CD4-positive, alpha-beta T cell treated with Interleukin-15 for 4 hours (primary cell): ENCODE results near the gene IL27RA.
"Not testable (repeated sequence)": the region's sequence is repeated elsewhere in the genome, so short reads cannot be mapped to it uniquely, and the experiment has no call there.

Experiments used
- DNase-seq: peaks from one replicate; pipeline ENCODE4 v3.0.0-alpha.2; 2020; ENCODE audit warnings: low spot score

Gene IL27RA

DNA sequence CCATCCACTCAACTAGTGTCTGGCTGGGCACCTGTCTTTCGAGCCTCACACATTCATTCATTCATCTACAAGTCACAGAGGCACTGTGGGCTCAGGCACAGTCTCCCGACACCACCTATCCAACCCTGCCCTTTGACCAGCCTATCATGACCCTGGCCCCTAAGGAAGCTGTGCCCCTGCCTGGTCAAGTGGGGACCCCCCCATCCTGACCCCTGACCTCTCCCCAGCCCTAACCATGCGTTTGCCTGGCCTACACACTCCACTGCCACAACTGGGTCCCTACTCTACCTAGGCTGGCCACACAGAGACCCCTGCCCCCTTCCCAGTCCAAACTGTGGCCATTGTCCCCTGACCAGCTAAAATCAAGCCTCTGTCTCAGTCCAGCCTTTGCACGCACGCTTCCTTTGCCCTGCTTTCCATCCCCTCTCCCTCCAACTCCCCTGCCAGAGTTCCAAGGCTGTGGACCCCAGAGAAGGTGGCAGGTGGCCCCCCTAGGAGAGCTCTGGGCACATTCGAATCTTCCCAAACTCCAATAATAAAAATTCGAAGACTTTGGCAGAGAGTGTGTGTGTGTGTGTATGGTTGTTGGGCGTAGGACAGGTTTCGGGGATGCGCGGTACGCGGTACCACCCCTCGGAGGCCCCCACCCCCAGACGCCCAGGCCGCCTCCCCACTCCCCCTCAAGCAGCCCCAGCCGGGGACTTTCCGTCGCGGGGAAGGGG, 404 bp upstream of the IL27RA start:
- DNase-seq, result peak; percentile 86

DNA sequence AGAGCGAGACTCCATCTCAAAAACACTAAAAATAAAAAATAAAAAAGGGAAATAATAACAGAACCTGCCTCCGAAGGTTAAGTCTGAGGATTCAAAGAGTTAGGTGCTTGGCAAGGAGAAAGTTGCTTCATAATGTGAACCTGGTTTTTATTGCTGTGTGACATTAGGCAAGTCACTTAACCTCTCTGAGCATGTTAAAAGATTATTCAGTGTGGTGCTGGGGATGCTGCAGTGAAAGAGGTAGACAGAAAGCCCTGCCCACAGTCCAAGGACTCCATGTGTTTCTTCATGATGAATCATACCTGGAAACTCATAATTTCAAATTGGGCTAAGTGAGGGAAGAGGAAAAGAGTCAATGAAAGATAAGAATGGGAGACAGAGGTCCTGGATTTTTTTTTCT, 2.4 kb downstream of the IL27RA start:
- no peak for DNase-seq

DNA sequence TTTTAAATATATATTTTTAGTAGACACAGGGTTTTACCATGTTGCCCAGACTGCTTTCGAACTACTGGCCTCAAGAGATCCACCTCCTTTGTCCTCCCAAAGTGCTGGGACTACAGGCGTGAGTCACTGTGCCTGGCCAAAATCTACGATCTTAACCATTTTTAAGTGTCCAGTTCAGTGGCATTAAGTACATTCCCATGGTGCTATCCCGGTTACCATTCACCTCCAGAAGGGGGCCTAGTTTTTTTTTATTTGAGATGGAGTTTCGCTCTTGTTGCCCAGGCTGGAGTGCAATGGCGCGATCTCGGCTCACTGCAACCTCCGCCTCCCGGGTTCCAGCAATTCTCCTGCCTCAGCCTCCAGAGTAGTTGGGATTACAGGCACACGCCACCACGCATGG, 3.6 kb downstream of the IL27RA start:
- not testable (repeated sequence) for DNase-seq

DNA sequence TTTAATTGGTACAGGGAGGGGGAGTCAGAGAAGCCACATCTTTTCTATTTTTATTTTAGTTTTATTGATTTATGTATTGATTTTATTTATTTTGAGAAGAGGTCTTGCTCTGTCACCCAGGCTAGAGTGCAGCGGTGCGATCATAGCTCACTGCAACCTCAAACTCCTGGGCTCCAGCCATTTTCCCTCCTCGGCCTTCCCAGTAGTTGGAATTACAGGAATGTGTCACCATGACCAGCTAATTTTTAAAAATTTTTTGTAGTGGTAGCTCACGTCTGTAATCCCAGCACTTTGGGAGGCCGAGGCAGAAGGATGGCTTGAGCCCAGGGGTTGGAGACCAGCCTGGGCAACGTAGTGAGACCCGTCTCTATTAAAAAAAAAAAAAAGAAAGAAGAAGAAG, 4.1 kb downstream of the IL27RA start:
- DNase-seq, result no peak

DNA sequence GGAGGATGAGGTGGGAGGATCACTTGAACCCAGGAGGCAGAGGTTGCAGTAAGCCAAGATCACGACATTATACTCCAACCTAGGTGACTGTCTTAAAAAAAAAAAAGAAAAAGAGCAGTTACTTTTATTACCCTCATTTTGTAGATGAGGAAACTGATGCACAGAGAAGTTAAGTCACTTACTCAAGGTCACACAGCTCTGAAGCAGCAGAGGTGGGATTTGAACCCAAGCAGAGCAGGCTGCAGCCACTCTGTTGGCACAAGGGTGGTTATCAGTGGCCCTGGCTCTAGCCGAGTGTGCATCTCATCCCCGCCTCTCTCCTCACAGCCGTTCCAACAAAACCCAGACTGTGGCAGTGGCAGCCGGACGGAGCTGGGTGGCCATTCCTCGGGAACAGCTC, 7.6 kb downstream of the IL27RA start:
- DNase-seq, result no peak

DNA sequence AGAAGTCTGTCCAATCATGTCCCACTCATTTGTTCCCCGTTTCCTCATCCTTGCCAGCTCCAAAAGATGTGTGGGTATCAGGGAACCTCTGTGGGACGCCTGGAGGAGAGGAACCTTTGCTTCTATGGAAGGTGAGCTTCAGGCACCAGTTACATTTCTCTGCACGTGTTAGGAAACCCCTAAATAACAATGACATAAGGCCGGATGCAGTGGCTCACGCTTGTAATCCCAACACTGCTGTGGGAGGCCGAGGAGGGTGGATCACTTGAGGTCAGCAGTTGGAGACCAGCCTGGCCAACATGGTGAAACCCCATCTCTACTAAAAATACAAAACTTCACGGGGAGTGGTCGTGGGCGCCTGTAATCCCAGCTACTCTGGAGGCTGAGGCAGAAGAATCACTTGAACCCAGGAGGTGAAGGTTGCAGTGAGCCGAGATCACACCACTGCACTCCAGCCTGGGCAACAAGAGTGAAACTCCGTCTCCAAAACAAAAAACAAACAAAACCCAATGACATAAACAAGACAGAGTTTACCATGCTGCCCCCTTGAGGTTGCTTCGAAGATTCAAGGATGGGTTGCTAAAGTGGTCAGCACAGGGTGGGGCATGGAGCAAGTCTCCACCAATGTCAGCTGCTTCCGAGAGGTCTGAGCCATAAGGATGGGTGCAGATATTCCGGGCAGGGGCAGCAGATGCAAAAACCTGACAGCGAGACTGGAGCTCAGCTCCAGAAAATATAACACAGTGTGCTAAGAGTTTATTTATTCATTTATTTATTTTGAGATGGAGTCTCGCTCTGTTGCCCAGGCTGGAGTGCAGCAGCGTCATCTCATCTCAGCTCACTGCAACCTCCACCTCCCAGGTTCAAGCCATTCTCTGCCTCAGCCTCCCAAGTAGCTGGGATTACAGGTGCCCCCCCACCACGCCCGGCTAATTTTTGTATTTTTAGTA, 11.4 kb downstream of the IL27RA start:
- peak; percentile 64 for DNase-seq

DNA sequence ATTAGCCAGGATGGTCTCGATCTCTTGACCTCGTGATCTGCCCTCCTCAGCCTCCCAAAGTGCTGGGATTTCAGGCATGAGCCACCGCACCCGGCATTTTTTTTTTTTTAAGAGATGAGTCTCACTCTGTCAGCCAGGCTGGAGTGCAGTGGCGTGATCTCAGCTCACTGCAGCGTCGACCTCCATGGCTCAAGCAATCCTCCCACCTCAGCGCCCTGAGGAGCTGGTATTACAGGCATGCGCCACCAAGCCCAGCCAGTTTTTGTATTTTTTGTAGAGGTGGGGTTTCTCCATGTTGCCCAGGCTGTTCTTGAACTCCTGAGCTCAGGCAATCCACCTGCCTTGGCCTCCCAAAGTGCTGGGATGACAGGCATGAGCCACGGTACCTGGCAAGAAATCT, 16.3 kb downstream of the IL27RA start:
- DNase-seq, result not testable (repeated sequence)

DNA sequence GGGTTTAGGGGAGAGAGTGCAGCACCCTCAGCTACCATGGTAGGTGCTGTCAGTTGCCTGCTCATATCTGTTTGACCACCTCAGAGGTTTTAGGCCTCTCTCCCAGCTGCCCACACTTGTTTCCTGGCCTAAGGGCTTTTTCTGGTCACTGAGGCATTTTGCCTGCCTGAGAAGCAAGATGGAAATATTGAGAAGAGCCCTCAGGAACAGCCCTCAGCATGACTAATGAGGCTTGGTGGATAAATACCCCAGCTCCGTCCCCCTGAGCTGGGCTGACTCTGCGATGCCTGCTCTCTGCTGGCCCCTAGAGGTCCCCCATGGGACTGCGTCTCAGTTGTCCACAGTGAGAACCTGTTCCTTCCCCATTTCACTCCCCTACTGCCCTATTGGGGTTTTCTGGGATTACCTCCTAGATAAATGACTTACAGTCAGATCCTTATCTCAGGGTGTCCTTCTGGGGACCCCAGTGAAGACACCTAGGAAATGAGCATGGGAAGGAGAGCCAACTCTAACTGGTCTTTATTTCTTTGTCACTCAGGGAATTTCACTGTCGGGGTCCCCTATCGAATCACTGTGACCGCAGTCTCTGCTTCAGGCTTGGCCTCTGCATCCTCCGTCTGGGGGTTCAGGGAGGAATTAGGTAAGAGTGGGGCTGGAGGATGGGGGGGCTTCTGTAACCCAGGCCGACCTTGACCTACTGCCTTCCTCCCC, 17.0 kb downstream of the IL27RA start:
- peak; percentile 78 for DNase-seq

DNA sequence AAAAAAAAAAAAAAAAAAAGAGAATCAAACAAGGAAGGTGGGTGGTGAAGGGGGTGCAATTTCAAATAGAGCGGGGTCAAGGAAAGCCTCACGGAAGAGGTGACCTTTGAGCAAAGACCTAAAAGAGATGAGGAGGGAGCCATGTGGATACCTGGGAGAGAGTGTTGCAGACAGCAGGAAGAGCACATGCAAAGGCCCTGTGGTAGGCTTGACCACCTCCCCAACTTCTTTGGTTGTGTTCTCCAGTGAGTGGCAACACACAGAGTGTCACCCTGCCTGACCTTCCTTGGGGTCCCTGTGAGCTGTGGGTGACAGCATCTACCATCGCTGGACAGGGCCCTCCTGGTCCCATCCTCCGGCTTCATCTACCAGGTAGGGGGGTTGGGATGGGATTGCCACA, 18.9 kb downstream of the IL27RA start:
- no peak for DNase-seq

DNA sequence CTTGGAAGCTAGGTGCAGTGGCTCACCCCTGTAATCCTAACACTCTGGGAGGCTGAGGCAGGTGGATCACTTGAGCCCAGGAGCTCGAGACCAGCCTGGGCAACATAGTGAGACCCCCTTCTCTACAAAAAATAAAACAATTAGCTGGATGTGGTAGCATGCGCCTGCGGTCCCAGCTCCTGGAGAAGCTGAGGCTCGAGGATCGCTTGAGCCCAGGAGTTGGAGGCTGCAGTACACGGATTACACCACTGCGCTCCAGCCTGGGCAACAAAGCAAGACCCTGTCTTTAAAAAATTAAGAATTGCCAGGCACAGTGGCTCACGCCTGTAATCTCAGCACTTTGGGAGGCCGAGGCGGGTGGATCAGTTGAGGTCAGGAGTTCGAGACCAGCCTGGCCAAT, 19.4 kb downstream of the IL27RA start:
- not testable (repeated sequence) for DNase-seq

DNA sequence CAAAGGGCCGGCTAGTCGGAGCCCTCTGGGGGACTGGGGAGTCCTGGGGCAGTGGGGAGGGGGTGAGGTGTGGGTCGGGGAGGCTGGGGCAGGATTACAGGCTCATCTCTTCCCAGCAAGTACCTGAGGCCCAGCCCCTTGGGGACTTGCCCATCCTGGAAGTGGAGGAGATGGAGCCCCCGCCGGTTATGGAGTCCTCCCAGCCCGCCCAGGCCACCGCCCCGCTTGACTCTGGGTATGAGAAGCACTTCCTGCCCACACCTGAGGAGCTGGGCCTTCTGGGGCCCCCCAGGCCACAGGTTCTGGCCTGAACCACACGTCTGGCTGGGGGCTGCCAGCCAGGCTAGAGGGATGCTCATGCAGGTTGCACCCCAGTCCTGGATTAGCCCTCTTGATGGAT, 20.4 kb downstream of the IL27RA start:
- DNase-seq, result no peak

DNA sequence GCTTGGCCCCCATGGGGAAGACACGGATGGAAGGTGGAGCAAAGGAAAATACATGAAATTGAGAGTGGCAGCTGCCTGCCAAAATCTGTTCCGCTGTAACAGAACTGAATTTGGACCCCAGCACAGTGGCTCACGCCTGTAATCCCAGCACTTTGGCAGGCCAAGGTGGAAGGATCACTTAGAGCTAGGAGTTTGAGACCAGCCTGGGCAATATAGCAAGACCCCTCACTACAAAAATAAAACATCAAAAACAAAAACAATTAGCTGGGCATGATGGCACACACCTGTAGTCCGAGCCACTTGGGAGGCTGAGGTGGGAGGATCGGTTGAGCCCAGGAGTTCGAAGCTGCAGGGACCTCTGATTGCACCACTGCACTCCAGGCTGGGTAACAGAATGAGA, 20.9 kb downstream of the IL27RA start:
- DNase-seq, result no peak

DNA sequence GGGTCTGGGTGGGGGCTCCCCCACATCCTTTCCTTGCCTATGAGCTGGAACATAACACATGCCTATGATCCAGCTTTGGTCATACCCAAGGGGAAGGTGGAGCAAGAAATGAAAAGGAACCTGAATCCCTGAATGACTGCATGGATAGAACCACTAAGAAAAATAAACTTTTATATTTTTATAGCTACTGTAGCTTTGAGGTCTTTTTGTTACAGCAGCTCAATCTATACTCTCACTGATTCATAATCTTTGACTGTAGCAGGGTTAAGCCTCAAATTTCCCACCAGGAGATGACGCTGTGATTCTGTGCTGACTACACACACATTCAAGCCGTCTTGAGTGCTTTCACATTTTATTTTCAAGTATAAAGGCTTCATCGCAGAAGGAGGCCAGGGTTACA, 21.5 kb downstream of the IL27RA start:
- no peak for DNase-seq

DNA sequence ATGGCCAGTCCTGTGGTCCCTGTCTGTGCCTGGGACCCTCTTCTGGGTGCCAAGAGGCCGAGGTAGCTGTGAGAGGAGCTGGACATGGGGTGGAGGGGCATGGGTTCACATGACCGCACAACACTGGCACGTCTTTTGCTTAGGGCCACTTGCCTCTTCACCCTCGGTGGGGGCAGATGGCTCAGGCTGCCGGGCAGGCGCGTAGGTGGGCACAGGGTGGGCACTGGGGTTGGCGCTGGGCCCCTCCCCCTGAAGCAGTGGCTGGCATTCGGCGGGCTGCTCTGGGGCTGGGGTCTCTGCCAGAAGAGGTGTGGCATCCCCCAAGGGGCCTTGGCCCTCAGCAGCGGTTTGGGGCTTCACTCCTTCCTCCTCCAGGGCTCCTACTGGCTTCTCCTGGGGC, 21.9 kb downstream of the IL27RA start:
- no peak for DNase-seq

DNA sequence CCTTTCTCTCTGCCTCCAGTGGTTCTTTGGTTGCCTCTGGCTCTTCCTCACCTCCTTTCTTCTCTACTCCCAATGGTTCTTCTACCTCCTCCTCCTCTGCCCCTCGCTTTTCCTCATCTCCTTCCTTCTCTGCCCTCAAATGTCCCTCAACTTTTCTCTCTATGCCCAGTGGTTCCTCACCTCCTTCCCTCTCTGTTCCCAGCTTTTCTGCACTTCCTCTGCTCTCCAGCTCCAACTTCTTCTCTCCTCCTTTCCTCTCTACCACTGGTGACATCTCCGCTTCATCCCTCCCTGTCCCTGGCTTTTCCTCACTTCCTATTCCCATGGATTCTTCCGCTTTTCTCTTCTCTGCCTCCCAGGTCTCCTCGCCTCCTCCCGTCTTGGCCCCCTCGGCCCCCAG, 22.5 kb downstream of the IL27RA start:
- DNase-seq, result no peak

DNA sequence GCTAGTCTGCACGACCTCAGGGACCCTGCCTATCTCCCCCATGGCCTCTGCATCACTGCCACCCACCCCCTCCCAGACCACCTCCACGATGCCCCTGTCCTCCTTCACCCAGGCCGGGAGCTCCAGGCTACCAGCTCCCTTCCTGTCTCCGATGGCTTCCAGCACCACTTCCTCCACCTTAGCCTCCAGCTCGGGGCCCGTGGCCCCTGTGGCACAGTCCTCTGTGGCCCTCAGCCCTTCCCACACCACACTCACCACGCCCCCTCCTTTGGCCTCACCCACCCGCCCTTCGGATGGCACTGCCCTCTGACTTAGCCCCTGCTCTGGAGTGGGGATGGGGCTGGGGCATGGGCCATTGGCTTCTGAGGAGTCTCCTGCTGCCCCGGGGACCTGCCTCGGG, 23.2 kb downstream of the IL27RA start:
- no peak for DNase-seq

DNA sequence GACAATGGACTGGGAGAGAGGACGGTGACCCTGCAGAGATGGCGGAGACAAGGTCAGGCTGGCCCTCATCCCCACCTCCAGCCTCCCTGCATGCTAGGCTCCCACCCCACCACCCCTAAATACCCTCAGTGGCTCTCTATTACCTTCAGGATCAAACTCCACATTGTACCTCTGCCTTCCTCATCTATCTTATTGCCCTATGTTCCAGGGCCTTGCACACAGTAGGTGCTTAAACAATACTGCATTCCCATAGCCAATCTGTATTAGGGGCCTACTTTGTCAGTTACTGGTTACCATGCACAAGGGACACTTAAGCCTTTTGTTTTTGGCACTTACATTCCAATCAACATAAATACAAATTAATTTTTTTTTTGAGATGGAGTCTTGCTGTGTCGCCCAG, 23.8 kb downstream of the IL27RA start:
- no peak for DNase-seq

DNA sequence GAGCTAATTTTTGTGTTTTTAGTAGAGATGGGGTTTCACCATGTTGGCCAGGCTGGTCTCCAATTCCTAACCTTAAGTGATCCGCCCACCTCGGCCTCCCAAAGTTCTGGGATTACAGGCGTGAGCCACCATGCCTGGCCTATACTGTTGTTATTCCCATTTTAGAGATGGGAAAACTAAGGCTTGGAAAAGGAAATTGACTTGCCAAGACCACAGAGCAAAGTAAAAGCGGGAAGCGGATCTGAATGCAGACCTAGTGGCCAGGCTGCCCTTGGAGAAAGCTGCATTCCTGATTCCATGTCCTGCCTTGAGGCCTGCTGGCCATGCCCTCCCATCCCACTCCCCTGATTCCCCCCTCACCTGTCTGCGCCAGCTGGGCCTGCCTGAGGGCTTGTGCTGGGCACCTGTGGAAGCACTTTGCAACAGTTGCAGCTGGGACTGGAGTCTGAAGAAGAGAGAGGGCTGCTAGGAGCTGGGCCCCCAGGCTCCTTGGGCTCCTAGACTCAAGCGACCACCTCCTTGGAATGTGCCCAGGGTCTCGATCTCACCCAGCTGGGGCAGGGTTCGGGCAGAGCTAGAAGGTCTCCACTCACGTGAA, 24.6 kb downstream of the IL27RA start:
- no peak for DNase-seq

DNA sequence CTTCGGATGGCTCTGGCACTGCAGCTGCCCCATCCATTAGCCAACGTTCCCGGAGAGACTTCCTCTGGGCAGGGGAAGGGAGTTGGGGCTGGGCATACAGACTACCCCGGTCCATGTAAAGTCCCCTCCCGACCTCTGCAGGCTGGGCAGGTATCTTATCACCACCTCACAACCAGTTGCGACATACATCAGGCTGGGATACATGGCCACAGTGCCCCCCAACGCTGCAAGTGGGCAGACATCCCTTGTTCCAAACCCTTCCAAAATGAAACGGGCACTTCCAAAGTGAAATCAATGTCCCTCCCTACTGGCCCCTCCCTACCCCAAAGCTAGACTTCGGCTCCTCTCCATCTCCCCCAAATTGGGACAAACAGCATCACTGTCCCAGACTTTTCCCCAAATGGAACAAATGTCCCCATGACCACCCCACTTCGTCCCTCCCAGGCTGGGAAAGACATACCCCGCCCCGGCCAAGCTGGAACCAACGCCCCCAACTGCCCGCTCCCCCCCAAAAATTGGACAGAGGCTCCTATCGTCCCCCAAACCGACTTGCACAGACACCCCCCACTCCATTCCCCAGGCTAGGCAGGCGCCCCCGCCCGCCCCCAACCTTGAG, 25.3 kb downstream of the IL27RA start:
- no peak for DNase-seq

DNA sequence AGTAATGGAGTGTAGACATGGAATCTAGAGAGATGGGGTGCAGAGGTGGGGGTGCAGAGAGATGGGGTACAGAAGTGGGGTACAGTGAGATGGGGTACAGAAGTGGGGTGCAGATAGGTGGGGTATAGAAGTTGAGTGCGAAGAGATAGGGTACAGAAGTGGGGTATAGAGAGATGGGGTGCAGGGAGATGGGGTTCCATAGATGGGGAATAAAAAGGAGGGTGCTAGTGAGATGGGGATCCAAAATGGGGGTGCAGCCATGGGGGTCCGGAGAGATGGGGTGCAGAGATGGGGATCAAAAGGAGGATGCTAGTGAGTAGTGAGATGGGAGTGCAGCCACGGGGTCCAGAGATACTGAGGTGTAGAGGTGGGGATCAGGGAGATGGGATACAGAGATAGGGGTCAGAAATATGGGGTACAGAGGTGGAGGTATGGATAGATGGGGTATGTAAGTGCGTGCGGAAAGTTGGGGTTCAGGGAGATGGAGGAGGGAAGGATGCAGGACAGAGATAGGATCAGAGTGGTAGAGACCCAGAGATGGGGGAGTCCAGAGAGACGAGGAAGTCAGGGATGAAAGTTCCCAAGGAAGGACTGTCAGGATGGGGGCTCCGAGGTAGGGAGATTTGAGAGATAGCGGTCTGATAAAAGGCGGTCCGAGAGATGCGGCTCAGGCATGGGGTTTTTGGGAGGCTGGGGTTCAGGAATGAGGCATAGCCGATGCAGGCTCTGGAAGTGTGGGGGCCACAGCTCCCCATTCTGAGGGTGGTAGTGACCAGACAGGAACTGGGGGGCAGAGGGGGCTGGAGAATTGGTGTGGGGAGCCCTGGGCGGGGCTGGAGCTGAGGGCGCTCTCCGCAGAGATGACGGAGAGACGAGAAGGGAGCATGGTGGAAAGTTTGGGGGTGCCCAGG, 26.9 kb downstream of the IL27RA start:
- DNase-seq, result no peak

DNA sequence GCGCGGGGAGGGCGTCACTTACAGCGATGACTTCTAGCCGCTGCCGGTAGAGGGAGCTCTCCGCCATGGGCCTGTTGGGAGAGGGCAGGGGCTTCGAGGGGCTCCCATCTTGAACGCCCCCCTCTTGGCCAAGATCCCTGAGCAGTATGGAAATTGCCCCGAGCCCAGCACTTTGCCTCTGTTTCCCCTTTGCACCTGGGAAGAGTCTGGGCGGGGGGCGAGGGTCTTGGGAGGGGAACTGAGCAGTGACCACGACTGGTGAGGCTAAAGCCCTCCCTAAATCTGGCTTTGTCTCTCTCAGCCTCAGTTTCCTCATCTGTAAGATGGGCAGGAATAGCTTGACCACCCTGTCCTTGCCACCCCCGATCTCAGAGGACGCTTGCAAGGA, 27.5 kb downstream of the IL27RA start:
- DNase-seq, result peak; percentile 34
